GM18526 (cell line): ENCODE measurements around the gene TEKT3.

Experiments used
- POLR2A ChIP-seq: IDR thresholded peaks from 3 replicates; pipeline ENCODE4 v1.6.1; 2011; ENCODE audit not compliant: insufficient read length; ENCODE audit errors: extremely low read depth

Gene TEKT3

GRCh38 chr17:15266325-15267125, 74.9 kb downstream of the TEKT3 start:
- TF ChIP-seq POLR2A: no peak

DNA sequence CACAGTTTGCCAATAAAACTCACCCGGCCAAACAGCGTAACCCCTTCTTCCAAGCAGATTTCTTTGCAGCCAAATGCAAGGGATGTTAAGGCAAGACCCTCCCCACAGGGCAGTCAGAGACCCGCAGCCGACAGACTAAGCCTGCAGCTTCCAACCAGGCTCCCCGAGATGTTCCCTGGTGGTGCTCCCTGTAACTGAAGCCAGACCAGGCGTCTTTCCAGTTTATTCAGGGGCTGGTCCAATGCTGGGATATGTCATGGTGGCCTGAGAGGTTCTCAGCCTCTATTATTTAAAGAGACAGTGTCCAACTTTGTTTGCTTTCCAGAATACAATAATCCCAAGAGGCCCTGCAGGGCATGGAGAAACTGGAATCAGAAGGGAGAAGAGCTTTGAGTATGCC, 76.3 kb downstream of the TEKT3 start, which contains the start of gene PMP22:
PMP22 (minus strand) TSS at position 196 of the 400 bp plus-strand sequence. CDS start 4,599 bp downstream, outside the sequence.
- TF ChIP-seq POLR2A: no peak

- no peak for TF ChIP-seq POLR2A
Observed at GRCh38 chr17:15264542-15264941, 76.9 kb downstream of the TEKT3 start.

DNA sequence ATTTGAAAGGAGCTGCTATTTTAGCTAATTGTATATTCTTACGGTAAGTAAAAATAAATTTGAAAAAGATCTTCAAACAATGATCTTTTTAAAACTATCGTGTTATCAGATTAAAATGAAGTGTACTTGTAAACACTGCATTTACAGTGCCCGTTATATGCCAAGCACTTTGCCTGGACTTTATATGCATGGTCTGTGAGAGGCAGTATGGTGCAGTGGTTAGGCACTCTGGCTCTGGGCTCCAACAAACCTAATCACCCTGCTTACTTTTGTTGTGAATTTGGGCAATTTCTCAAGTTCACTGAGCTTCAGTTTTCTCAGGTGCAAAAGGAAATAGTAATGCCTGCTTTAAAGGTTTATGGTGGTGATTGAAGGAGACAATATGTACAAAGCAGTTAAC, 77.7 kb downstream of the TEKT3 start:
- no peak for TF ChIP-seq POLR2A

- TF ChIP-seq POLR2A: no peak
Observed at GRCh38 chr17:15263206-15263579, 78.2 kb downstream of the TEKT3 start.

DNA sequence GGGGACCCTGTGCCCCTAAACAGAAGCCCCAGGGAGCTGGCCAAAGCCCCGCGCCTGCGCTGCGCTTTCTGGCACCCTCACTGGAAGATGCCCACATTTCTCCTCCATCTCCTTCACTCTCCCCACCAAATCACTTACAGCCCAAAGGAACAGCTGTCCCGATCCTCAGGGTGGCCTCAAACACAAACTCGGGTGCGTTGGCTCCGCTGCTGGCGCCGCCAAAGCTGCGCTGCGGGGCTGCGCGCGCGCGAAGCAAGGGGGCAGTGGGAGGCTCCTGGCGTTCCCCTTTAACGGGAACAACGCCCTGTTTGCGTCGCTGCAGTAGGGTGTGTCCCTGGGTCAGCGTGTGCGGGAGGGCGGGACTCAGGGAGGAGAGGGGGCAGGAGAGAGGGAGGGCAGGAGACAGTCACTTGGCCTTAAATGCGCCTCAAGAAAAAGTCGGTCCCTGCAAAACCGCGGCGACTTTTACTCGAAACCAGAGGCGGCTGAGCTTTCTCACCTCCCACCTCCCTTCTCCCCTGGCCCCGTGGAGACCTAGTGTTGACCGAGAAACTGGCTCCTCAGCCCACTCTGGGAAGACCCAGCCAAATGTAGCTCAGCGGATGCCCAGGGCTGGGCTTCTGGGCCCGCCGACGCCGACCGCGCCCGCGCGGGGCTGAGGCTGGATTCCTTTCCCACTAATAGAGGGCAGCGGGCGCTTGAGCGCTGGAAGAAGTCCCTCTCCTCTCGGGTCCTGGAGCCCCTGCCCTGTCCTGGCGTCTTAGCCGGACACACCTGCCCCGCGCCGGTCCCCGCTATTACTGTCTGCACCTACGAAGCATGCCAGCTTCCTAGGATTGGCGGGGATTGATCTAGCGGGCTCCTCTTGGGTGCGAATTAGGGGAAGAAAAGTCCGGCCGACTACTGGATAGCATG, 78.8 kb downstream of the TEKT3 start:
- TF ChIP-seq POLR2A: no peak

- TF ChIP-seq POLR2A: no peak
Observed at GRCh38 chr17:15261802-15262290, 79.6 kb downstream of the TEKT3 start.

DNA sequence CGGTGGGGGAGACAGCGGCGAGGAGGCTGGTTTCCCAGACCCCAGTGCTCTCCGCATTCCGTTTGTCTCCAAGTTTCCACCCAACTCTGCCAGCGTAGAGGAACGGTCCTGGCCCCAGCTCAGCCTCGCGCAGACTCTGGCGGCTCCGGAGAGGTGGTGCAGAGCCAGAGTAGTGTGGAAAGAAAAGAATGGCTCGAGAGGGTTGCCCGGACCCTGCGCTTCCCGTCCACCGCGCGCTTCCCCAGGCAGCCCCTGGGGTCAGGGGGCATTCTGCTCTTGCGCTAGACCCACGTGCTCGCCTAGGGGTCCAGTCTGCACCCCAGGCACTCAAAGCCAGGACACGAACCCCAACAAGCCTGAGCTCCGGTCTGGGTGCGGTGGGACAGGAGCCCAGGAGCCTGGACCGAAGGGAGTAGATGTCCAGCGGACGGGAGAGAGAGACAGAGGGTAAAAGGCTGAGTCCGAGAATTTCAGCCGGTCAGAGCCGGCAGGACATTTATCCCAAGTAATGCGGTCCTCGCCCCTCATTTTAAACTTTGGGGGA, 80.1 kb downstream of the TEKT3 start:
- TF ChIP-seq POLR2A: no peak

DNA sequence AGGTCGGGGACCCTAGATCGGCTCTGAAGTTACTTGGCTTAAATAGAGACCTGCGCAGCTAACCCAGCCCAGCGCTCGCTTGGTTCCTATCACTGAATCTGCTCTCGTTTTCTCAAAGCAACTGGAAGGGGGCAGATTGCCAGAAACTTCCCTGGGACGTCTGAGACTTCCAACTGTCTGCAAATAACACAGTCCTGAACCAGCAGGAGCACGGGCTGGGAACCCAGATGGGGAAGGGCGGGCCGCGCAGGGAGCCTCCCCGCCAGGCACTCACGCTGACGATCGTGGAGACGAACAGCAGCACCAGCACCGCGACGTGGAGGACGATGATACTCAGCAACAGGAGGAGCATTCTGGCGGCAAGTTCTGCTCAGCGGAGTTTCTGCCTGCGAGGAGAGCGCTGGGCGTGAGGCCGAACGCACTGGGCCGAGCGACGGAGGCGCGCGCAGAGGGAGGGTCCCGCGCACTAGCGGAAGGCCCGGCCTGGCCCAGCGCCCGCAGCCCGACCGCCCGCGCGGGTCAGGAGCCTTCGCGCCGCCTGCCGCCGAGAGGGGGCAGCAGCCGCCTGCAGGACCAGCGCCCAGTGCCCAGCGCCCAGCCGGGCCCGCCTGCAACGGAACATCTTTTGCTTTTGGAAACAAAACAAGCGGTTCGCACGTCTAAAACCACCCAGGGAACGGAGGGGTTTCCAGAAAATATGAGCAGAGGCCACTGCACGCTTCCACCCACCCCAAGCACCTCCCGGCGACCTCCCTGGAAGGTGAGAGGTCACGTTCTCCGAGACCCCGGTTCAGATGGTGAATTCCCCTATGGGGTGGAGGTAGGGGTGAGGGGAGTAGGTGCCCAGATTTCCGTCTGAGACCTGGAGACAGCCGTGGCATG, 80.8 kb downstream of the TEKT3 start:
- no peak for TF ChIP-seq POLR2A

DNA sequence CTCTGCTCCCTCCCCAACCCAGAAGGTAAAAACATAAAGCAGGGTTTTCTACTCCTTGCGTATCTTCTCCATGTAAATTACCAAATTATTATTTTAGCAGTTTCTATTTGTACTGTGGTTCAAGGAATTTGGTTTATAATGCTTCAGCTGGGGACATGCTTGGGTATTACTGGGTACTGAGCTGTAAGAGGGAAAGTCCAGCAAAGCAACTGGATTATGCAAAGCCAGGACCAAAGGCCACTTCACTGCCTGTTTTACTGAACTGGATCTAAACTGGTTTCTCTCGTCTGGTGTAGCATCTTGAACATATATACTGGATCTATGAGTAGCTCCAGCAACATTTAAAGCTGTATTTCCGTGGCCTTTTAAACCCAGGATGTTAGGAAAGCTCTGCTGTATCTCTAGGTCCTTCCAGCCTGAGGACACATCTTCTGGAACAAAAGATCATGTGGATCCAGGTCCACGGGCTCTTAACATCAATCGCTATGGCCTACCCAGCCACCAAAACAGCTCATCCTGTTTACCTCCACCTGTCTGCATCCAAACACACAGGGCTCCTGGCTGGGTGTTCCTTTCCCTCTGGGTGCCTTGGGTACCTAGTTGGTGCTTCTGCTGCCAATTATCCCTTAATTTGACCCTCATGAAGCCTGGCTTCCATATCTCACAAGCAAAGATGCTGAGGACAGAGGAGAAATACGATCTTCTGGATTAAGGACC, 83.4 kb downstream of the TEKT3 start:
- no peak for TF ChIP-seq POLR2A

DNA sequence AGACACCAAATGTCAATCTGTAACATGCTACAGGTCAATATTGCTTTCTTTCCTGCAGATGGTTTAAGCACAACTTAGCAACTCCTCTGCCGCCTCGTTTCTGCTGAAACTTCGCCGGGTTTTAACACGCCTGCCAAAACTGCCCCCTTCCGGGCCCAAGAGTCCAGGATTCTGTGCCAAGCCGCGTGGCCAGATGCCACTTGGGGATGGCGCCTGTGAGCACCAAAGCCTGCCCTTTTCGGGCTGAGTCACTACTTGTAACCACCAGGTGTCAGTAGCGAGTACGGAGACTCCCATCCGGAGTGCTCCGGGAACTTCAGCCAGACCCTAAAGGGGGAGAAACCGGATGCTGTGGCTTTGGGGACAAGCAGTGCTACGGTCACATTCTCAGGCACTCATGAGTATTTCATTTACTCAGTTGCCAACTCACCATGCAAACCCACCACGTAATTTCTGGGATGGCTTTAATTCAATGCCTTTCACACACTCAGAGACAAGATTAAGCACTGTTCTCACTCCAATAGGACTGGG, 84.1 kb downstream of the TEKT3 start:
- no peak for TF ChIP-seq POLR2A

GRCh38 chr17:15256689-15257088, 84.7 kb downstream of the TEKT3 start:
- TF ChIP-seq POLR2A: no peak

GRCh38 chr17:15255713-15256454, 85.5 kb downstream of the TEKT3 start:
- no peak for TF ChIP-seq POLR2A
